SK-N-SH (cell line): ENCODE data around the gene TRDMT1. TPM values are rescaled to one million over a fixed set of nuclear protein-coding genes. Genes with fewer than 3 reads are reported as not detected.

Experiments used
- CTCF ChIA-PET: fragments of 300-600, 350-600 bp; formaldehyde crosslinking; extraction: SDS; loops from one replicate; lab custom pipeline; 2021; lab: Yijun Ruan, JAX
- POLR2A ChIA-PET: fragments of 350-600 bp; sonication (Branson Sonifier 250); formaldehyde crosslinking; extraction: SDS; loops from one replicate; lab custom pipeline; 2020; ENCODE audit warnings: antibody characterized with exemption, inconsistent platforms; lab: Yijun Ruan, JAX
- DNase-seq: peaks from one replicate; pipeline ENCODE4 v3.0.0; 2012
- H2AFZ ChIP-seq: fragments of 200-600 bp; sonication (generic); 2 replicates; pipeline ENCODE4 v1.8.1; 2016; ENCODE audit warnings: antibody characterized with exemption, mild to moderate bottlenecking, low read depth
- H3F3A ChIP-seq: fragments of 200-600 bp; sonication (generic); replicated peaks from 2 replicates; pipeline ENCODE3; 2016; ENCODE audit warnings: antibody characterized with exemption, mild to moderate bottlenecking; ENCODE audit not compliant: insufficient read depth
- H3K27ac ChIP-seq, 2 experiments: fragments of 200-500 bp in 1 of 2; fragments of 200-600 bp in 1 of 2; sonication (Bioruptor generic) in 1 of 2; sonication (generic), shearing (Covaris generic) in 1 of 2; 2 replicates each; pipeline versions ENCODE4 v1.5.1 to v1.6.1; 2014 to 2016; ENCODE audit warnings: low read depth in 2 of 2, inconsistent platforms in 1 of 2, low read length in 1 of 2, mild to moderate bottlenecking in 1 of 2, mixed read lengths in 1 of 2
- H3K27me3 ChIP-seq: fragments of 200-600 bp; sonication (generic), shearing (Covaris generic); 2 replicates; pipeline ENCODE4 v1.6.1; 2016; ENCODE audit warnings: mixed run types; ENCODE audit not compliant: insufficient read depth
- H3K36me3 ChIP-seq, 2 experiments: fragments of 200-500 bp in 1 of 2; fragments of 200-600 bp in 1 of 2; sonication (Bioruptor generic) in 1 of 2; sonication (generic) in 1 of 2; replicated peaks in 1 of 2; 2 replicates each; pipeline versions ENCODE3 to v1.5.1; 2014 to 2016; ENCODE audit warnings: low read length in 1 of 2, mild to moderate bottlenecking in 1 of 2; ENCODE audit not compliant: insufficient read depth in 2 of 2, control insufficient read depth in 1 of 2
- H3K4me1 ChIP-seq, 2 experiments: fragments of 200-500 bp in 1 of 2; fragments of 200-600 bp in 1 of 2; sonication (Bioruptor generic) in 1 of 2; sonication (generic), shearing (Covaris generic) in 1 of 2; 2 replicates each; pipeline versions ENCODE4 v1.5.1 to v1.6.1; 2014 to 2016; ENCODE audit warnings: low read depth in 1 of 2, low read length in 1 of 2, mixed run types in 1 of 2; ENCODE audit not compliant: insufficient read depth in 2 of 2, control insufficient read depth in 1 of 2
- H3K4me2 ChIP-seq: fragments of 200-600 bp; sonication (generic), shearing (Covaris generic); 2 replicates; pipeline ENCODE4 v1.6.1; 2017; ENCODE audit warnings: mixed run types
- H3K4me3 ChIP-seq, 2 experiments: fragments of 200-500 bp in 1 of 2; fragments of 200-600 bp in 1 of 2; sonication (Bioruptor generic) in 1 of 2; sonication (generic), shearing (Covaris generic) in 1 of 2; 2 replicates each; pipeline versions ENCODE4 v1.5.1 to v1.8.1; 2014 to 2016; ENCODE audit warnings: low read depth in 2 of 2, inconsistent platforms in 1 of 2, low read length in 1 of 2, mild to moderate bottlenecking in 1 of 2, mixed read lengths in 1 of 2, moderate library complexity in 1 of 2
- H3K79me2 ChIP-seq: fragments of 200-600 bp; sonication (generic); 2 replicates; pipeline ENCODE4 v1.8.1; 2017; ENCODE audit warnings: mild to moderate bottlenecking; ENCODE audit not compliant: insufficient read depth
- H3K9ac ChIP-seq: fragments of 200-600 bp; sonication (generic); 2 replicates; pipeline ENCODE4 v1.6.1; 2017; ENCODE audit warnings: mixed run types
- H3K9me2 ChIP-seq: fragments of 200-600 bp; sonication (generic); 2 replicates; pipeline ENCODE4 v1.6.1; 2017; ENCODE audit warnings: mixed run types
- H3K9me3 ChIP-seq: fragments of 200-600 bp; sonication (generic); 2 replicates; pipeline ENCODE4 v1.6.1; 2017; ENCODE audit warnings: mixed run types, mild to moderate bottlenecking, moderate library complexity
- H4K20me1 ChIP-seq: fragments of 200-600 bp; sonication (generic); 2 replicates; pipeline ENCODE4 v1.6.1; 2017; ENCODE audit warnings: mild to moderate bottlenecking, mixed run types; ENCODE audit not compliant: insufficient read depth
- CTCF ChIP-seq: fragments of 200-600 bp; sonication (generic); IDR thresholded peaks from 2 replicates; pipeline ENCODE4 v1.6.1; 2017; ENCODE audit warnings: antibody characterized with exemption, mild to moderate bottlenecking, moderate library complexity
- EP300 ChIP-seq, 2 experiments: IDR thresholded peaks; 2 replicates each; pipeline versions ENCODE4 v1.4.0 to v1.6.1; 2012; ENCODE audit warnings: borderline replicate concordance in 1 of 2, low read depth in 1 of 2, low read length in 1 of 2
- EZH2phosphoT487 ChIP-seq: fragments of 200-600 bp; sonication (generic); IDR thresholded peaks from 2 replicates; pipeline ENCODE4 v1.6.1; 2017; ENCODE audit warnings: low read depth, mixed run types, mild to moderate bottlenecking, antibody characterized with exemption, moderate library complexity, borderline replicate concordance
- GABPA ChIP-seq: IDR thresholded peaks from 2 replicates; pipeline ENCODE4 v1.4.0; 2012; ENCODE audit warnings: low read depth, mild to moderate bottlenecking
- GATA2 ChIP-seq: sonication (generic); formaldehyde crosslinking; IDR thresholded peaks from 2 replicates; pipeline ENCODE4 v1.5.0; 2020; ENCODE audit warnings: mild to moderate bottlenecking, missing genetic modification reagents
- IRF3 ChIP-seq: fragments of 150-350 bp; IDR thresholded peaks from 2 replicates; pipeline ENCODE4 v1.6.1; 2016; ENCODE audit warnings: mild to moderate bottlenecking, low read depth, low read length
- JUND ChIP-seq: IDR thresholded peaks from 2 replicates; pipeline ENCODE4 v1.4.0; 2012
- MEF2A ChIP-seq: IDR thresholded peaks from 2 replicates; pipeline ENCODE4 v1.4.0; 2012; ENCODE audit warnings: low read depth, borderline replicate concordance
- NRF1 ChIP-seq: IDR thresholded peaks from 2 replicates; pipeline ENCODE4 v1.6.1; 2012; ENCODE audit warnings: low read depth, mild to moderate bottlenecking, low read length
- PBX3 ChIP-seq: IDR thresholded peaks from 2 replicates; pipeline ENCODE4; 2012
- RAD21 ChIP-seq: IDR thresholded peaks from 2 replicates; pipeline ENCODE4 v1.6.1; 2012; ENCODE audit warnings: mild to moderate bottlenecking, low read length
- RCOR1 ChIP-seq: fragments of 150-350 bp; IDR thresholded peaks from 2 replicates; pipeline ENCODE4 v1.6.1; 2017; ENCODE audit warnings: antibody characterized with exemption, low read length
- REST ChIP-seq: IDR thresholded peaks from 2 replicates; pipeline ENCODE4 v1.6.1; 2012; ENCODE audit warnings: mild to moderate bottlenecking, low read depth, low read length, moderate library complexity
- RFX5 ChIP-seq: IDR thresholded peaks from 2 replicates; pipeline ENCODE4 v1.6.1; 2012; ENCODE audit warnings: mild to moderate bottlenecking, improper control_type of control experiment, low read length
- RXRA ChIP-seq: IDR thresholded peaks from 2 replicates; pipeline ENCODE4 v1.4.0; 2012; ENCODE audit warnings: low read depth, mild to moderate bottlenecking, borderline replicate concordance
- SIN3A ChIP-seq: IDR thresholded peaks from 2 replicates; pipeline ENCODE4 v1.6.1; 2012; ENCODE audit warnings: low read depth, mild to moderate bottlenecking, low read length, moderate library complexity, borderline replicate concordance
- TAF1 ChIP-seq: IDR thresholded peaks from 2 replicates; pipeline ENCODE4 v1.6.1; 2012; ENCODE audit warnings: low read depth, mild to moderate bottlenecking, low read length, moderate library complexity, borderline replicate concordance
- USF2 ChIP-seq: fragments of 150-350 bp; IDR thresholded peaks from 2 replicates; pipeline ENCODE4 v1.6.1; 2017; ENCODE audit warnings: antibody characterized with exemption, low read length, low read depth, borderline replicate concordance
- YY1 ChIP-seq: IDR thresholded peaks from 2 replicates; pipeline ENCODE4 v1.4.0; 2012; ENCODE audit warnings: low read depth, mild to moderate bottlenecking
- WGBS: methylation state at CpG from one replicate; pipeline ENCODE4 v1.1.6; 2017; ENCODE audit warnings: low lambda C conversion rate; 5-methylcytosine and 5-hydroxymethylcytosine counted together
- polyA plus RNA-seq, 3 experiments: library from polyadenylated mRNA; depleted of rRNA; stranded (reverse); fragments of >200 nt; gene quantifications; 2 replicates each; pipeline ENCODE4 v1.2.3, GENCODE V29; 2012

TRDMT1 gene
- polyA plus RNA-seq, 1 of the 3 experiments (the other 2 are of a cell fraction): 3.1 TPM

- Histone ChIP-seq H3K79me2 (no peaks in the 10 kb centered on the region), H3K9me2 (no peaks in the 10 kb centered on the region), H3K36me3 (no peaks in the 10 kb centered on the region), H3K9me3 (no peaks in the 10 kb centered on the region), H3K4me2 (0 out of 2 replicates have a peak overlapping the region, but pooled peaks have one; percentile 12), H3K4me3 (no peak overlapping the region), H3F3A (peaks cover 8% of the 10 kb centered on the region), H4K20me1 (no peaks in the 10 kb centered on the region), H3K27ac (peak overlapping the region in 1 of 2 experiments; percentile 58; a peak in 2 of 4 replicates), H3K27me3 (no peaks in the 10 kb centered on the region), H2AFZ (no peak overlapping the region; the same call in 1 of the 2 replicates), H3K9ac (peak overlapping the region; percentile 1; the same call in 1 of the 2 replicates), H3K4me1 (0 out of 4 replicates have a peak, but pooled peaks cover 0 to 3% of the 10 kb centered on the region in 2 experiments)
- ChIA-PET POLR2A (no interaction called here), CTCF (interaction anchor here (0.8 to 1.4 kb wide), 3 partner anchors 12 to 28 kb away, joined by 3 to 4 read pairs (median 4); no protein-coding TSS in a partner anchor)
- TF ChIP-seq IRF3: no peak
- TF ChIP-seq YY1: no peak
- no peak for TF ChIP-seq JUND
- no peak for TF ChIP-seq EP300 (IDR thresholded peaks at IDR 0.05; ENCODE audit: borderline replicate concordance in 1 of 2, low read depth in 1 of 2, low read length in 1 of 2)
- no peak for TF ChIP-seq RCOR1
- TF ChIP-seq MEF2A: no peak
- TF ChIP-seq NRF1: no peak
- TF ChIP-seq GATA2 (CRISPR knock-in tag): no peak
- TF ChIP-seq SIN3A: no peak
- no peak for TF ChIP-seq CTCF
- no peak for TF ChIP-seq PBX3
- TF ChIP-seq RAD21: no peak
- TF ChIP-seq RFX5: no peak
- TF ChIP-seq USF2: no peak
- TF ChIP-seq GABPA: no peak
- TF ChIP-seq EZH2phosphoT487: no peak
- no peak for TF ChIP-seq RXRA
- no peak for TF ChIP-seq TAF1
- TF ChIP-seq REST: no peak
- WGBS: 84% methylated on average over 1 of the region's 1 CpG
- no peak for DNase-seq
Observed at GRCh38 chr10:17151716-17152115, 49.8 kb downstream of the TRDMT1 start.
